ENCODE results near the gene CASKIN2.

Gene CASKIN2

DNA sequence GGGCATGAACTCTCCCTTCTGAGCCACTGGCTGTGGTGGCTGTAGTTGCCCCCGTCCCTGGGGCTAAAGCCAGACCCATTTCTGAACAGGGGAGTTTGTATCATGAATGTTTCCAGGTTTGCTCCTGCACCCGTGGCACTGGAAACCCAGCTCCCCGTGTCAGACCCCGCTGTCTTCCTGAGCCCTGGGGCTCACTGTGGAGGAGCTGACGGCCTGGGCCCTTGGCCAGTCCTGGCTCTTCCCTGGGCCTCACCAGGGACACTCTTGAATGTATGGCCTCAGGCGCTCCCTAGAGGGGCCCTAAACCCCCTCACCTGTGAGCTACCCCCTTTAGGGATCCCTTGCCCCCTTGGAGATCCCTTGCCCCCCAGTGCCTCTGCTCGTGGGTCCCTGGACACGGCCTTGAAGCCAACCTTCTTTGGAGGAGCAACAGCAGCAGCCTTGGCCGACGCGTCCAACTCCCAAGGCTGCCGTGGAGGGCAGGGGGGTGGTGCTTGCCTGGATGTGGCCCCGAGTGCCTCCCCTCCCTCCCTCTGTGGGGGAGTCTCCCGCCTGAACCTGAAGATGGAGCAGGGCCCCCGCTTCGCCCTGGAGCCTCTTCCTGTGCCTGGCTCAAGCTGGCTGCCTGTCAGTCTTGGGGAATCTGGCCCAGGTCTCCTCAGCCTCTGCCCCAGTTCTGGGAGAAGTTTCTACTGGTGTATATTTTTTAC is 15.9 kb downstream of the CASKIN2 start:
- TF ChIP-seq TAF1 (IDR thresholded peaks at IDR 0.05; ENCODE audit: low read depth) (no peak), TEAD4 (IDR thresholded peaks at IDR 0.05) (no peak), CREB1 (IDR thresholded peaks at IDR 0.05; ENCODE audit: low read depth) (no peak), RAD21 (IDR thresholded peaks at IDR 0.05; ENCODE audit: low read depth) (no peak), EP300 (IDR thresholded peaks at IDR 0.05; ENCODE audit: borderline replicate concordance) (no peak), YY1 (IDR thresholded peaks at IDR 0.05; ENCODE audit: low read depth) (no peak), ZBTB7A (IDR thresholded peaks at IDR 0.05; ENCODE audit: low read depth) (no peak), CEBPB (IDR thresholded peaks at IDR 0.05) (no peak), NFIC (IDR thresholded peaks at IDR 0.05) (no peak), TCF12 (IDR thresholded peaks at IDR 0.05; ENCODE audit: low read depth) (no peak), FOXM1 (IDR thresholded peaks at IDR 0.05; ENCODE audit: borderline replicate concordance, low read depth) (no peak), EGR1 (IDR thresholded peaks at IDR 0.05) (no peak)
- TF ChIP-seq, protein P1, sequence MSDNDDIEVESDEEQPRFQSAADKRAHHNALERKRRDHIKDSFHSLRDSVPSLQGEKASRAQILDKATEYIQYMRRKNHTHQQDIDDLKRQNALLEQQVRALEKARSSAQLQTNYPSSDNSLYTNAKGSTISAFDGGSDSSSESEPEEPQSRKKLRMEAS (IDR thresholded peaks at IDR 0.05) = no peak
- TF ChIP-seq, protein P2, sequence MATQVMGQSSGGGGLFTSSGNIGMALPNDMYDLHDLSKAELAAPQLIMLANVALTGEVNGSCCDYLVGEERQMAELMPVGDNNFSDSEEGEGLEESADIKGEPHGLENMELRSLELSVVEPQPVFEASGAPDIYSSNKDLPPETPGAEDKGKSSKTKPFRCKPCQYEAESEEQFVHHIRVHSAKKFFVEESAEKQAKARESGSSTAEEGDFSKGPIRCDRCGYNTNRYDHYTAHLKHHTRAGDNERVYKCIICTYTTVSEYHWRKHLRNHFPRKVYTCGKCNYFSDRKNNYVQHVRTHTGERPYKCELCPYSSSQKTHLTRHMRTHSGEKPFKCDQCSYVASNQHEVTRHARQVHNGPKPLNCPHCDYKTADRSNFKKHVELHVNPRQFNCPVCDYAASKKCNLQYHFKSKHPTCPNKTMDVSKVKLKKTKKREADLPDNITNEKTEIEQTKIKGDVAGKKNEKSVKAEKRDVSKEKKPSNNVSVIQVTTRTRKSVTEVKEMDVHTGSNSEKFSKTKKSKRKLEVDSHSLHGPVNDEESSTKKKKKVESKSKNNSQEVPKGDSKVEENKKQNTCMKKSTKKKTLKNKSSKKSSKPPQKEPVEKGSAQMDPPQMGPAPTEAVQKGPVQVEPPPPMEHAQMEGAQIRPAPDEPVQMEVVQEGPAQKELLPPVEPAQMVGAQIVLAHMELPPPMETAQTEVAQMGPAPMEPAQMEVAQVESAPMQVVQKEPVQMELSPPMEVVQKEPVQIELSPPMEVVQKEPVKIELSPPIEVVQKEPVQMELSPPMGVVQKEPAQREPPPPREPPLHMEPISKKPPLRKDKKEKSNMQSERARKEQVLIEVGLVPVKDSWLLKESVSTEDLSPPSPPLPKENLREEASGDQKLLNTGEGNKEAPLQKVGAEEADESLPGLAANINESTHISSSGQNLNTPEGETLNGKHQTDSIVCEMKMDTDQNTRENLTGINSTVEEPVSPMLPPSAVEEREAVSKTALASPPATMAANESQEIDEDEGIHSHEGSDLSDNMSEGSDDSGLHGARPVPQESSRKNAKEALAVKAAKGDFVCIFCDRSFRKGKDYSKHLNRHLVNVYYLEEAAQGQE (IDR thresholded peaks at IDR 0.05; ENCODE audit: low read depth) = no peak
- TF ChIP-seq, protein P3, sequence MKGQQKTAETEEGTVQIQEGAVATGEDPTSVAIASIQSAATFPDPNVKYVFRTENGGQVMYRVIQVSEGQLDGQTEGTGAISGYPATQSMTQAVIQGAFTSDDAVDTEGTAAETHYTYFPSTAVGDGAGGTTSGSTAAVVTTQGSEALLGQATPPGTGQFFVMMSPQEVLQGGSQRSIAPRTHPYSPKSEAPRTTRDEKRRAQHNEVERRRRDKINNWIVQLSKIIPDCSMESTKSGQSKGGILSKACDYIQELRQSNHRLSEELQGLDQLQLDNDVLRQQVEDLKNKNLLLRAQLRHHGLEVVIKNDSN (IDR thresholded peaks at IDR 0.05) = no peak

DNA sequence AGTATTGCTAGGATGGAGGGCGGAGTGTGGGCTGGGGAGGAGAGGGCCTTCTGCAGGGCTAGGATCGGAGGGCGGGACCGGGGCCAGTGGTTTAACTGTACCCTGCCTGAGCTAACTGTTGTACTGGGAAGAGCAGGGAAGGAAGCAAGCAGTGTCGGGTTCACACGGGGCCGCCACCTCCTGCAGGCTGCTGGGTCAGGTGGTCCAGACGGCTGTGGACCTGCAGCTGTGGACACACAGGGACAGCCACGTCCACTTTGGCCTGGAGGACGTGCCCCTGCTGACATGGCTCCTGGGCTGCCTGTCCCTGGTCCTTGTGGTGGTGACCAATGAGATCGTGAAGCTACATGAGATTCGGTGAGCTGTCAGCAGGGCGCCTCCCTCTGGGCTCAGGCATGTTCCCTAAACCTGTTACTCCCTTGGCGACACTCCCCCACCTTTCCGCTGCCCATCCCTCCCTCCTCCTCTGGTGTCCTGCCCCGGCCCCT is 16.6 kb downstream of the CASKIN2 start:
- TF ChIP-seq NFIC (IDR thresholded peaks at IDR 0.05) (no peak), EGR1 (IDR thresholded peaks at IDR 0.05) (no peak), TEAD4 (IDR thresholded peaks at IDR 0.05) (no peak), CREB1 (IDR thresholded peaks at IDR 0.05; ENCODE audit: low read depth) (no peak), ZBTB7A (IDR thresholded peaks at IDR 0.05; ENCODE audit: low read depth) (no peak)

DNA sequence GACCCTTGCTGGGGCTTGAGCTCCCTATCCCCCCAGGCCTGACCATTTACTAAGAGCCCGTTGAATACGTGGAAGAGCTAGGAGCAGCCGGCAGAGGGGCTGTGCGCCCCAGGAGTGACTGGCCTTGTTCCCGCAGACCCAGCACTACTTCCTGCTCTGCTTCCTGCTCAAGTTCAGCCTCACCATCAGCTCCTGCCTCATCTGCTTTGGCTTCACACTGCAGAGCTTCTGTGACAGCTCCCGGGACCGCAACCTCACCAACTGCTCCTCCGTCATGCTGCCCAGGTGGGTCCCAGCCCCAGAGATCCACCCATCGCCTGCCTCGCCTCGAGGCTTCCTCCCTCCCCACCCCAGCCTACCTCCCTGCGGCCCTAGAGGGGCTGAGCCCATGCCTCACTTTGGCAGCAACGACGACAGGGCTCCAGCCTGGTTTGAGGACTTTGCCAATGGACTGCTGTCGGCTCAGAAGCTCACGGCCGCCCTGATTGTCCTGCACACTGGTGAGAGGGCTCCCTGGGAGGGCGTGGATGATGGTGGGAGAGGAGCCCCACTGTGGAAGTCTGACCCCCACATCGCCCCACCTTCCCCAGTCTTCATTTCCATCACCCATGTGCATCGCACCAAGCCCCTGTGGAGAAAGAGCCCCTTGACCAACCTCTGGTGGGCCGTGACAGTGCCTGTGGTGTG is 17.2 kb downstream of the CASKIN2 start:
- TF ChIP-seq CREB1 (IDR thresholded peaks at IDR 0.05; ENCODE audit: low read depth) = no peak
- TF ChIP-seq TEAD4 (IDR thresholded peaks at IDR 0.05) = no peak
- TF ChIP-seq, protein P2 (IDR thresholded peaks at IDR 0.05; ENCODE audit: low read depth) = no peak
- TF ChIP-seq CEBPB (IDR thresholded peaks at IDR 0.05) = no peak
- TF ChIP-seq, protein P3 (IDR thresholded peaks at IDR 0.05) = no peak
- no peak for TF ChIP-seq EP300 (IDR thresholded peaks at IDR 0.05; ENCODE audit: borderline replicate concordance)
- TF ChIP-seq NFIC (IDR thresholded peaks at IDR 0.05) = no peak
- TF ChIP-seq TAF1 (IDR thresholded peaks at IDR 0.05; ENCODE audit: low read depth) = no peak
- no peak for TF ChIP-seq TCF12 (IDR thresholded peaks at IDR 0.05; ENCODE audit: low read depth)
- no peak for TF ChIP-seq EGR1 (IDR thresholded peaks at IDR 0.05)

DNA sequence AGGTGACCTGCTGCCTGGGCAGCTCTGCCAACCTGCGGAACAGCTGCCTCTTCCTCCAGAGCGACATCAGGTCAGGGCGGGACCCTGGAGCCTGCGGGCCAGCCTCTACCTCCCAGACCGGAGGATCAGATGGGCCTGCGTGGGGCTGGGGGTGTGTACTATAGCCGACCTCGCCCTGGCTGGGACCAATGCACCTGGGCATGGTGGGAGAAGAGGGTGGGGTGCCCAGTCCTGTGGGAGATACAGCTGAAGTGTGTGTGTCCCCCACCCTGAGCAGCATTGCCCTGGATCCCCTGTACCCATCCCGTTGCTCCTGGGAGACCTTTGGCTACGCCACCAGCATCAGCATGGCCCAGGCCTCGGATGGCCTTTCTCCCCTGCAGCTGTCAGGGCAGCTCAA is 19.3 kb downstream of the CASKIN2 start:
- TF ChIP-seq FOXM1 (IDR thresholded peaks at IDR 0.05; ENCODE audit: borderline replicate concordance, low read depth) (no peak), RAD21 (IDR thresholded peaks at IDR 0.05; ENCODE audit: low read depth) (no peak), CREB1 (IDR thresholded peaks at IDR 0.05; ENCODE audit: low read depth) (no peak), TEAD4 (IDR thresholded peaks at IDR 0.05) (no peak), NFIC (IDR thresholded peaks at IDR 0.05) (no peak), TAF1 (IDR thresholded peaks at IDR 0.05; ENCODE audit: low read depth) (no peak), EP300 (IDR thresholded peaks at IDR 0.05; ENCODE audit: borderline replicate concordance) (no peak), CEBPB (IDR thresholded peaks at IDR 0.05) (no peak), EGR1 (IDR thresholded peaks at IDR 0.05) (no peak), TCF12 (IDR thresholded peaks at IDR 0.05; ENCODE audit: low read depth) (no peak), ZBTB7A (IDR thresholded peaks at IDR 0.05; ENCODE audit: low read depth) (no peak), YY1 (IDR thresholded peaks at IDR 0.05; ENCODE audit: low read depth) (no peak)
- TF ChIP-seq, protein P2 (IDR thresholded peaks at IDR 0.05; ENCODE audit: low read depth) = no peak
- TF ChIP-seq, protein P3 (IDR thresholded peaks at IDR 0.05) = no peak
- TF ChIP-seq, protein P1 (IDR thresholded peaks at IDR 0.05) = no peak

All from Ishikawa (cell line).